Stimulated activated CD4-positive, alpha-beta T cell treated with anti-CD3 and anti-CD28 coated beads, Interleukin-2, amount 100 ng/mL, for 48 hours (primary cell): ENCODE data around the gene HBE1.
"Not testable (repeated sequence)": the region's sequence is repeated elsewhere in the genome, so short reads cannot be mapped to it uniquely, and the experiment has no call there.

Experiments used
- DNase-seq, 2 donors: peaks; one replicate each; pipeline ENCODE4 v3.0.0-alpha.2; 2020

The HBE1 gene

DNA sequence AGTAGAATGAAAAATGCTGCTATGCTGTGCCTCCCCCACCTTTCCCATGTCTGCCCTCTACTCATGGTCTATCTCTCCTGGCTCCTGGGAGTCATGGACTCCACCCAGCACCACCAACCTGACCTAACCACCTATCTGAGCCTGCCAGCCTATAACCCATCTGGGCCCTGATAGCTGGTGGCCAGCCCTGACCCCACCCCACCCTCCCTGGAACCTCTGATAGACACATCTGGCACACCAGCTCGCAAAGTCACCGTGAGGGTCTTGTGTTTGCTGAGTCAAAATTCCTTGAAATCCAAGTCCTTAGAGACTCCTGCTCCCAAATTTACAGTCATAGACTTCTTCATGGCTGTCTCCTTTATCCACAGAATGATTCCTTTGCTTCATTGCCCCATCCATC, 14.9 kb upstream of the HBE1 start:
- DNase-seq, result no peak

DNA sequence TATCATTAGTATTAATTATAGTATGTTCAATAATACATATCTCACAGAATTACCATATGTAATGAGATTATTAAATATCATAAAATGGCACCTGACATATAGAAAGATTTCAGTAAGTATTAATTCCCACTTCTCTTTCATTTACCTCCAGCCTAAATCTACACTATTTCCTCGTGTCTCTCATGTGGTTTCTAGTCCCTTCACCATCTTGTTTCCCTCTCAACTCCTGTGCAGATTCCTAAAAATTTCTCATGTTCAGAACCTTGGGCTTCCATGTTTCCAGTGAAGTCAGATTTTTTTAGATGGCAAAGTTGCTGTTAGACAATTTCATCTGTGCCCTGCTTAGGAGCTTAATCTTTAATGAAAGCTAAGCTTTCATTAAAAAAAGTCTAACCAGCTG, 14.1 kb upstream of the HBE1 start:
- DNase-seq, result no peak

DNA sequence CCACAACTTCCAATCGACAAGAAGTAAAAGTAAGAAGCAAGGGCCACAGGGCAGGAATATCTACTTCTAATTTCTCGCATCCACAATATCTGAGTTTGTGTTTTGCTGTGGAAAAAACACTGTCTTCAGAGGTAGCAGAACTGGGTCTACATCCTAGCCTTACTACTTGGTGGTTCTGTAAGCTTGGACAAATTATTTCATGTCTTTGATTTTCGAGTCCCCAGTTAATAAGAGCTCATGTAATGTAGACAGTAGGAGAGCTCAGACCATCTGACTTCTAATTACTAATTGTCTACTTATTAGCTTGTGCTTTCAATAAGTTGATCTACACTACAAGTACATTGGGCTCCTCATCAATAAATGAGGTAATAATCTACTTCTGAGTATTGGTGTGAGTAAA, 13.3 kb upstream of the HBE1 start:
- DNase-seq, result no peak

DNA sequence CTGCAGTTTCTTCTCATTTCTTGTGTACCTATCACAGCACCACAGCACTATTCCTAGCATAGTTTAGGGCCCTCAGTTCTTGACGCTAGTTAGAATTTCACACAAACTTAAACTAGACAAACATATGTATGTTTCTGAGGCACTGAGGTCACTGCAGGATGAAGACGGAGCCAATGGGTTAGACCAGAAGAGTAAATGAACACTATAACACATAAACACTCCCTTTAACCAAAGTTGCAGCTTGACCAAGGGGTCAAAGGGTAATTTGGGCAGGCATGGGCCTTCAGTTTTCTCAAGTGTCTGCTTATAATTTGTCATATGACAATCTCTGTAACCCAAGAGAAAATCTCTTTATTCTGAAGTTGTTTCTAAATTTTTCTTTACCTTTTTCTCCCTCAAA, 12.9 kb upstream of the HBE1 start:
- no peak for DNase-seq

DNA sequence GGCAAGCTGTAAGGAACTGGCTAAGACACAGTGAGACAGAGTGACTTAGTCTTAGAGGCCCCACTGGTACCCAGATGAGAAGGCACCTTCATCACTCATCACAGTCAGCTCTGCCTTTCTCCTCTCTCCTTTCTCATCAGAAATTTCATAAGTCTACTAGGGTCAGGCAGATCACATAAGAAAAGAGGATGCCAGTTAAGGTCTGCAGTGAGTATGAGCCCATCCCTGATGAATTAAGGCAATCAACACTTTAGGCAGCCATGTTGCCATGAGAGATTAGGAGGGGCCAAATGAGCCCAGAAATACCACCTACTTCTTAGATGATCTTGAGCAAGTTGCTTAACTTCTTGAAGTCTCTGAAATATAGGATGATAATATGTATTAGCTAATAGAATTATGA, 11.9 kb upstream of the HBE1 start:
- DNase-seq, result no peak

DNA sequence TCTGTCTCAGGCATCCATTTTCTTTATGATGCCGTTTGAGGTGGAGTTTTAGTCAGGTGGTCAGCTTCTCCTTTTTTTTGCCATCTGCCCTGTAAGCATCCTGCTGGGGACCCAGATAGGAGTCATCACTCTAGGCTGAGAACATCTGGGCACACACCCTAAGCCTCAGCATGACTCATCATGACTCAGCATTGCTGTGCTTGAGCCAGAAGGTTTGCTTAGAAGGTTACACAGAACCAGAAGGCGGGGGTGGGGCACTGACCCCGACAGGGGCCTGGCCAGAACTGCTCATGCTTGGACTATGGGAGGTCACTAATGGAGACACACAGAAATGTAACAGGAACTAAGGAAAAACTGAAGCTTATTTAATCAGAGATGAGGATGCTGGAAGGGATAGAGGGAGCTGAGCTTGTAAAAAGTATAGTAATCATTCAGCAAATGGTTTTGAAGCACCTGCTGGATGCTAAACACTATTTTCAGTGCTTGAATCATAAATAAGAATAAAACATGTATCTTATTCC, 10.9 kb upstream of the HBE1 start:
- no peak for DNase-seq

DNA sequence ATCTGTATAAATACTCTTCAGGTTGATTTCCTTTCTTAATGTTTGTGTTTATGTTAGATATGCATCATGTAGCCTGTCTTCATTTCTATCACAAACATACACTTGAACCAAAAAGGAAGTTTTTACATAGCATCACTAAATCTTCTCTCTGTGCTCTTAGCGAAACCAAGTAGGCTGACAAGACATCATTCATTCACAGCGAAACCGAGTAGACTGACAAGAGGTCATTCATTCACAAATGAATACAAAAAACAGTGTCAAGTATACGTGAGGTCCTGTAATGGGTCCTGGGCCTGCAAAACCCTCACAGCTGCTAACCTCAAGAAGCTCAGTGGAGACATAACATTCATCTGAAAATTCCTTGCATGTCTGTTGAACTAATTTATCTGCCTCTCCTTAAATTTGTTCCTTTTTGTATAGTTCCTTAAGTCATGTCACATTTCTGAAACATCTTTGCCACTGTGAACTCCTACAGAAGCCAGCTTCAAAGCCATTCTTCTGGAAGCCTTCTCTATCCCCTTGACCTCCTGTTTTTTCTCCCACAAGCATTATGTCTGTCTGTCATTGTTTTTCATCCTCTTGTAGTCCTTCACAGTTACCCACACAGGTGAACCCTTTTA, 9.8 kb upstream of the HBE1 start:
- no peak for DNase-seq

DNA sequence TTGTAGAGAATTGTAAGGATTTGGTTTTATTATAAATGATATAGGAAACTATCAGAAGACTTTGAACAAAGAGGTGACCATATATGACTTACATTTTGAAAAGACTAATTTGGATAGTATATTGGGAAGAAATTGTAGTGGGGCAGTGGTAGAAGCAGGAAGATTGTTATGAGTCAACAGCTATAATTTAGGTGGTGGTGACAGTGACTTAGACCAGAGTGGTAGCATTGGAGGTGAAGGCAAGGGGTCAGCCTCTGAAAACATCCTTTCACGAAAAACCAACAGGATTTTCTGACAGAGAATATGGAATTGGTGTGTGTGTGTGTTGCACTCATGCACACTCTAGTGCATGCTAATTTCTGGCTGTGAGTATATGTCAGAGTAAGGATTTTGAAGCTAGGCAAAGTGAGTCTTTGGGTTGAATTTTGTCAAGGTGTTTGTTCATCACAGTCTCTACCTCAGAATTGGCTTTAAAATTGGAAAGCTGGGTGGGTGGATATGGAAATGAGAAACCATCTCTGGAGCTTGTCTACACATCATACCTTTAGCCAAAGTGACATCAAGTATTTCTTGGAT, 8.2 kb upstream of the HBE1 start:
- no peak for DNase-seq

DNA sequence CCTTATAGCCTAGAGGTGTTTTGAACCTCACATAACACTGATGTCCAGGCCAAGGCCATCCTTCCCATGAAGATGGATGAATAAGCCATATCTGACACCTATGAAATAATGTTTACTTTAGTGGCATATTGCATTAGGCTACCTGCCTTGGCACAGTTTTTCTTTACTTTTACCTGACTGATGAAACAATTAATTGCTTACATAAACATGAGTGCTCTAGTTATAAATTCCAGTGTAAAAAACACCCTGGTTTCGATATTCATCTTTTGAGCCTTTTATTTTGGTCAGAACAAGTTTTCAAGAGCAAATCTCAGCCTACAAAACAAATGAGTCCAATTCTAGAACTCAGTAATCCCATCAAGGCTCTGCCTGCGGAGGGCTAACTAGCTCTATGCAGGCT, 7.0 kb upstream of the HBE1 start:
- no peak for DNase-seq

DNA sequence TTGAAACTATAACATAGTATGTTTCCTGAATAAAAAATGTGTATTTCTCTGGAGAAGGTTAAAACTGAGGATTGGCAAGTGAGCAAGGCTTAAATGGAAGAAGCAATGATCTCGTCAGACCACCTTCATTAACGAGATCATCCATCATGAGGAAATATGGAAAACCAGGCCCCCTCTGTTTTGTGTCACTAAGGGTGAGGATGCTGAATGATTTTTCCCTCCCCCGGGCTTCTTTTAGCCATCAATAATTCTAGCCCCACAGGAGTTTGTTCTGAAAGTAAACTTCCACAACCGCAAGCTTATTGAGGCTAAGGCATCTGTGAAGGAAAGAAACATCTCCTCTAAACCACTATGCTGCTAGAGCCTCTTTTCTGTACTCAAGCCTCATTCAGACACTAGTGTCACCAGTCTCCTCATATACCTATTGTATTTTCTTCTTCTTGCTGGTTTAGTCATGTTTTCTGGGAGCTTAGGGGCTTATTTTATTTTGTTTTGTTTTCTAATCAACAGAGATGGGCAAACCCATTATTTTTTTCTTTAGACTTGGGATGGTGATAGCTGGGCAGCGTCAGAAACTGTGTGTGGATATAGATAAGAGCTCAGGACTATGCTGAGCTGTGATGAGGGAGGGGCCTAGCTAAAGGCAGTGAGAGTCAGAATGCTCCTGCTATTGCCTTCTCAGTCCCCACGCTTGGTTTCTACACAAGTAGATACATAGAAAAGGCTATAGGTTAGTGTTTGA, 5.8 kb upstream of the HBE1 start:
- no peak for DNase-seq

DNA sequence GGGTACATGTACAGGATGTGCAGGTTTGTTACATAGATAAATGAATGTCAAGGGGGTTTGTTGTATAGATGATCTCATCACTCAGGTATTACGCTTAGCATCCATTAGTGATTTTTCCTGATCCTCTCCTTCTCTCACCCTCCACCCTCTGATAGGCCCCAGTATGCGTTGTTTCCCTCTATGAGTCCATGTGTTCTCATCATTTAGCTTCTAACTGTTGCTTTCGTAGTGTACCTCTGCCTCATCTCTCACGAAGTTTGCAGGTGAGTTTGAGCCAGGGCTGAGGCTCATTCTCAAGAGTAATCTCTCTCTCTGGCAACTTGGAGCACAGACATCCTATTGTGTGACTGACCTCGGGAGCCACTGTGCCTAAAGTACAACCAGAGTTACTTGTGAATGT, 4.7 kb upstream of the HBE1 start:
- DNase-seq, result no peak

DNA sequence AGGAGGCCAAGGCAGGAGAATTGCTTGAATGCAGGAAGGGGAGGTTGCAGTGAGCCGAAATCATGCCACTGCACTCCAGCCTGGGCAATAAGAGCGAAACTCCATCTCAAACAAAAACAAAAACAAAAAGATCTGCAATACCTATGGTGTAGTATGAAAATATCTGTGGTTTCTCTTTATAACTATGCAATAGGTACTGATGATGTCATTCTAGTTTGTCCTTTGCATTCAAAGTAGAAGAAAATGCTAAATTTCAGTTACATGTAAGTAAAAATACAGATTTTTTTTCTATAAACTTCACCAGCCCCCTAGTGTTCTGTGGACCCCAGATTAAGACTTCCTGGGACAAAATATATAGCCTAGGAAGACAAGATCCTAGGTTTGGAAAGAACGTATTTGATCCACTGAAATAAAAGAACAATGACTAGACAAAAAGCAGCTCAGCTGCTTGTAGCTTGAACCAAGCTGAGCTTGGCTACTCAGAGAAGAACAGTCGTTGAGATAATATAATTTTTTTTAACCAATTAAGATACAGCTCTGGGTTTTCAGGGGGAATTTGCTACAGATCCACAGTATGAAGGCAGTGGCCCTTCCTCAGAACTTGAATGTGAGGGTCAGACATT, 2.8 kb upstream of the HBE1 start:
- no peak for DNase-seq

DNA sequence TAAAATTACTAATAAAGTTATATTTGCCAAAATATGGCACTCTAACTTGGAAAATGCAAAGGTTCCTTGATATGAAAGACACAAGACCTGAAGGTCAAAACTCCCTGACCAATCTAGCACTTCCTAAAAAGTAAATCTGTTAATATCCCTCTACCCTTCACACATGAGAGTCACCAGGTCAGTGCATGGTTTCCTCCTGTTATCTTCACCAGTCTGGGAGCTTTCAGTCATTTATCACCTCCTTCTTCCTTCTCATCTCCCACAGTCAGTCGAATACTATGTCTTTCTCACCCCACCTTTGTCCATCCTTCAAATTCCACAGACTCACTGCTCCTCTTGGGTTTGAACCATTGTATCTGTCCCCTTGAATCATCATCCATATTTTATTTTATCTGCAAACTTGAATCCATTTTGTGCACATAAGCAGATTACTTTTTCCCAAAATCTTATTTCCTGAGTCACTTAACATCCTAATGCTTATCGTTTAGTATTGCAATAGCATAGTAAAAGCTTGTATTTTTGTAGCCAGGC, 2.6 kb downstream of the HBE1 start:
- no peak for DNase-seq

DNA sequence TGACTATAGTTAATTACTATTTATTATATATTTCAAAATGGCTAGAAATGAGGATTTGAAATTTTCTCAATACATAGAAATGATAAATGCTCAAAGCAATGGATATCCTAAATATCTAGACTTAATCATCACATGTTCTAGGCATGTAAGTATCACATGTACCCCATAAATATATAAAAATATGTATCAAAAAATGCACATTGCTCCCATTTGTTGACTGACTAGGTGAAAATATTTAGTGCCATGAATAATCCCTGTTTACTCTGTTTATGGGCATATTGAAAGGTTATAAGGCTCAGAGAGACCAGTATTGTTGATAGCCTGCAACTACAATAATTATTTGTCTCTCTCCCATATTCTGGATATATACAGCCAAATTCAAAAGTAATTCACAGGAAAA, 3.1 kb downstream of the HBE1 start:
- DNase-seq, result no peak

DNA sequence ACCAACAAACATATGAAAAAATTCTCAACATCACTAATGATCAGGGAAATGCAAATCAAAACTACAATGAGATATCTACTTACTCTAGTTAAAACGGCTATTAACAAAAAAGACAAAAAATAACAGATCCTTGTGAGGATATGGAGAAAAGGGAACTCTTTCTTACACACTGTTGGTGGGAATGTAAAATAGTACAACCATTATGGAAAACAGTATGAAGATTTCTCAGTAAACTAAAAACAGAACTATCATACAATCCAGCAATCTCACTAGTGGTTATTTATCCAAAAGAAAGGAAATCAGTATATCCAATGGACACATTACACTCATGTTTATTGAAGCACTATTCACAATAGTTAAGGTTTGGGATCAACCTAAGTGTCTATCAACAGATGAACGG, 3.9 kb downstream of the HBE1 start:
- DNase-seq, result no peak

DNA sequence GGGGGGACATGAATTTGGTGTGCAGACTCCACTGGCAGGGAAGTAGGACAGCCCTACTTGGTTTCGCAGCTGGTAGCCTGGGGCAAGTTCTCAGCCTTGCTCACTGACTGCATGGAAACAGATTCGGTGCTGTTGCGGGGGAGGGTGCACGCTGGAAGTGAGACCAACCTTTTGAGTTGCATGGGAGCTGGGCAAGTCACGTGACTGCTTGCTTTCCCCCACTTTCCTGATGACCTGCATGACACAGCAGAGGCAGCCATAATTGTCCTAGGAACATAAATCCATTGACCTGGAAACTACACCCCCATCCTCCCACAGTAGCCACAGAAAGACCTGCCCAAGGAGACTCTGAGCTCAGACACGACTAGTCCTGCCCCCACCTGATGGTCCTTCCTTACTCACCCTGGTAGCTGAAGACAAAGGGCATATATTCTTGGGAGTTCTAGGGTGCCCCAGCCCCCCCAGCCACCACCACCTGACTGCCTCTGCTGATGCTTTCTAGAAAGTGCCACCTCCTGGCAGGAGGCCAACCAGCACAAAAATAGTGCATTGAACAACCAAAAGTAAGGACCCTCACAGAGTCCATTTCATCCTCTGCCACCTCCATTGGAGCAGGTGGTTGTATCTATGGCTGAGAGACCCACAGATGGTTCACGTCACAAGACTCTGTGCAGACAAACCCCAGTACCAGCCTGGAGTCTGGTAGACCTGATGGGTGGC, 11.0 kb downstream of the HBE1 start:
- no peak for DNase-seq

DNA sequence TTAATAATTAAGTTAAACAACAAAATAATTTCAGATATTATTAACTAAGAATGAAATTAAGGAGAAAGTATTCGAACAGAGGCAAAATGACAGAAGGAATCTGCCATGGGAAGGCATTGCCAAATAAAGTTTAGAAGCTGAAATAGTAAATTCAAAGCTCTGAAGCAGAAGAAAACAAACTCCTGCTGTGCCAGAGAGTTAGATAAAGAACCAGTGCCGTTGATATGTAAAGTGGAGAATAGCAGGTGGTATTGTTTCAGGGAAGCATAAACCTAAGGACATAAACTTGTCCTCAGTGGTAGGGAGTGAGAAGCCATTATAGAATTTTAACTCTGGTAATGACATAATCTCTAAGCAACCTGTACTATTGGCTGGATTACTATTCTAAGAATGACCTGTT, 12.4 kb downstream of the HBE1 start:
- no peak for DNase-seq

DNA sequence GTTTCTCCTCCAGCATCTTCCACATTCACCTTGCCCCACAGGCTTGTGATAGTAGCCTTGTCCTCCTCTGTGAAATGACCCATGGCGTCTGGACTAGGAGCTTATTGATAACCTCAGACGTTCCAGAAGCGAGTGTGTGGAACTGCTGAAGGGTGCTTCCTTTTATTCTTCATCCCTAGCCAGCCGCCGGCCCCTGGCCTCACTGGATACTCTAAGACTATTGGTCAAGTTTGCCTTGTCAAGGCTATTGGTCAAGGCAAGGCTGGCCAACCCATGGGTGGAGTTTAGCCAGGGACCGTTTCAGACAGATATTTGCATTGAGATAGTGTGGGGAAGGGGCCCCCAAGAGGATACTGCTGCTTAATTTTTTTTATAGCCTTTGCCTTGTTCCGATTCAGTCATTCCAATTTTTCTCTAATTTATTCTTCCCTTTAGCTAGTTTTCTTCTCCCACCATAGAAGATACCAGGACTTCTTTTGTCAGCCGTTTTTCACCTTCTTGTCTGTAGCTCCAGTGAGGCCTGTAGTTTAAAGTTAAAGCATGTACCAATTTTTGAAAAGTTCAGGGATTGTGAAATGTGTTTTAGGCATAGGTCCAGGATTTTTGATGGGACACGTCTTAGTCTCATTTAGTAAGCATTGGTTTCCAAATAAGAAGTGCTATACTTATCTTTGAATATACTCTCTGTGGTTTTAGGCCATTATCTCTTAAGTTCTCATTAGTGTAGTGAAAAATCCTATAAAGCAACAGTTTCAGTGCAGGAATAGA, 14.9 kb downstream of the HBE1 start, which contains the start of gene HBG2:
TSS of gene HBG2 (minus strand) at position 136 of the 768 bp plus-strand sequence. CDS start at position 83, 53 bp downstream.
- not testable (repeated sequence) for DNase-seq

DNA sequence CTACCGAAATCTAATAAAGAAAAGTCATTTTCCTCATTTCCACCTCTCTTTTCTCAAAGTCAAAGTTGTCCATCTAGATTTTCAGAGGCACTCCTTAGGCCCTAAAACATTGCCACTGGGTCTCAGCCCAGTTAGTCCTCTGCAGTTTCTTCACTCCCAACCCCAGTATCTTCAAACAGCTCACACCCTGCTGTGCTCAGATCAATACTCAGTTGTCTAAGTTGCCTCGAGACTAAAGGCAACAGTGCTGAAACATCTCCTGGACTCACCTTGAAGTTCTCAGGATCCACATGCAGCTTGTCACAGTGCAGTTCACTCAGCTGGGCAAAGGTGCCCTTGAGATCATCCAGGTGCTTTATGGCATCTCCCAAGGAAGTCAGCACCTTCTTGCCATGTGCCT, 15.7 kb downstream of the HBE1 start:
- not testable (repeated sequence) for DNase-seq

DNA sequence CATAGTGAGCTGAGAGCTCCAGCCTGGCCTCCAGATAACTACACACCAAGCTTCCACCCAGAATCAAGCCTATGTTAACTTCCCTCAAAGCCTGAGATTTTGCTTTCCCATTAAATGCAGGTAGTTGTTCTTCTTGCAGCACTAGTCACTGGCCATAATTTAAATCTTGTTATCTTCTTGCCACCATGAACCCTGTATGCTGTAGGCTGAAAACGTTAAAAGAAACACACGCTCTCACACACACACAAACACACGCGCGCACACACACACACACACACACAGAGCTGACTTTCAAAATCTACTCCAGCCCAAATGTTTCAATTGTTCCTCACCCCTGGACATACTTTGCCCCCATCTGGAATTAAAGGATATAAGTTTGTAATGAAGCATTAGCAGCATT, 16.3 kb downstream of the HBE1 start:
- not testable (repeated sequence) for DNase-seq

DNA sequence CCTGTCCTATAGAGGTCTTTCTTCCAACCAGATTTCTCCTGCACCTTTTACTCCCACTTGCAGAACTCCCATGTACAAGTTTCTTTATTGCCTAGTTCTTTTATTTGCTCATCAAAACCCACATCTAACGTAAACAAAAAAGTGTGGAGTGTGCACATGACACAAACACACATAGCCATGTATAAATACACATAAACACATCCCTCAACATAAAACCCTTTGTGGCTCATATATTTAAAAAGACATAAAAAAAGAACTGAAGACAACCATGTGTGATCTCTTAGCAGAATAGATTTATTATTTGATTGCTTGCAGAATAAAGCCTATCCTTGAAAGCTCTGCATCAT, 16.9 kb downstream of the HBE1 start:
- no peak for DNase-seq
